HFF-Myc (cell line): ENCODE results near the gene DPF3.

Experiments
- DNase-seq: peaks from one replicate; pipeline ENCODE4 v3.0.0-alpha.2; 2011; ENCODE audit warnings: low read depth; ENCODE audit errors: extremely low read depth
- H3K4me3 ChIP-seq: replicated peaks from 2 replicates; pipeline ENCODE4 v1.5.1; 2011; ENCODE audit warnings: low read depth, mild to moderate bottlenecking, control low read depth, low read length
- TF ChIP-seq, protein P1 (sequence below): IDR thresholded peaks from 2 replicates; pipeline ENCODE4 v1.5.1; 2012; ENCODE audit warnings: mild to moderate bottlenecking, low read depth, low read length, control low read depth; ENCODE audit errors: missing control alignments

DPF3 gene

DNA sequence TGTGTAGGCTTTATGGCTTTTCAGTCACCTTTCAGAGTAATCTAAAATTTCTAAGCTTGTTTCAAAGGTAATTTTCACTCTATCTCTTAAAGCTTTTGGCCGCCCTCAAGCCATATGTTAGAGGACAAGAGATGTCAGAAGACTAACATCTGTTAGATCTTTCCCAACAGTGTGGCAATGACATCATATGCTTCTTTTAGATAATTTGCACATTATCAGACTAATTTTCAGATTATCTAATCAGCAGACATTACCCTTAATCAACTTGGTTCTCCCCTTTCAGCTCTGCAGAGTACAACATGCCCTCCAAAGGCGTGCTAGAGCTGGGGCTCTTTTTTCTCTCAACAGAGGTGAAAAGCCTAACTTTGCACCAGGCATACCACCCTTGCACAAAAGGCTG, 207.1 kb downstream of the DPF3 start:
- TF ChIP-seq, protein P1, sequence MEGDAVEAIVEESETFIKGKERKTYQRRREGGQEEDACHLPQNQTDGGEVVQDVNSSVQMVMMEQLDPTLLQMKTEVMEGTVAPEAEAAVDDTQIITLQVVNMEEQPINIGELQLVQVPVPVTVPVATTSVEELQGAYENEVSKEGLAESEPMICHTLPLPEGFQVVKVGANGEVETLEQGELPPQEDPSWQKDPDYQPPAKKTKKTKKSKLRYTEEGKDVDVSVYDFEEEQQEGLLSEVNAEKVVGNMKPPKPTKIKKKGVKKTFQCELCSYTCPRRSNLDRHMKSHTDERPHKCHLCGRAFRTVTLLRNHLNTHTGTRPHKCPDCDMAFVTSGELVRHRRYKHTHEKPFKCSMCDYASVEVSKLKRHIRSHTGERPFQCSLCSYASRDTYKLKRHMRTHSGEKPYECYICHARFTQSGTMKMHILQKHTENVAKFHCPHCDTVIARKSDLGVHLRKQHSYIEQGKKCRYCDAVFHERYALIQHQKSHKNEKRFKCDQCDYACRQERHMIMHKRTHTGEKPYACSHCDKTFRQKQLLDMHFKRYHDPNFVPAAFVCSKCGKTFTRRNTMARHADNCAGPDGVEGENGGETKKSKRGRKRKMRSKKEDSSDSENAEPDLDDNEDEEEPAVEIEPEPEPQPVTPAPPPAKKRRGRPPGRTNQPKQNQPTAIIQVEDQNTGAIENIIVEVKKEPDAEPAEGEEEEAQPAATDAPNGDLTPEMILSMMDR, result no peak
- no peak for DNase-seq
- H3K4me3 ChIP-seq, result no peak overlapping the region

DNA sequence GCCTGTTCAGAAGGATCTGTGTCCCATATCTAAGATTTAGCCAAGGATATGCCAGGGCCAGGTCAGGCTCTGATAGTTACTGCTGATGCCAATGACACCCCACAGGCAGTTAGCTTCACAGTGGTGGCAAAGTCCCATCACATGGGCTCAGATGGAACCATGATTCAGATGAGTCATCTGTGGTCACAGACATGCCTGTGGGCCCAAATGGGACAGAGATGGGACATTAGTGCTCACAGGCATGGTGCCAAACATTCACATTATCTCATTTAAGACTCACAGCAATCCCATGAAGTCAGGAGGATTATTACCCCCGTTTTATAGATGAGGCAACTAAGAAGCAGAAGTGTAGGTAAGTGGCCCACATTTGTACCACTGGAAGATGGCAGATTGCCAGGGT, 207.8 kb downstream of the DPF3 start:
- no peak overlapping the region for H3K4me3 ChIP-seq
- TF ChIP-seq, protein P1, result no peak
- DNase-seq, result no peak

DNA sequence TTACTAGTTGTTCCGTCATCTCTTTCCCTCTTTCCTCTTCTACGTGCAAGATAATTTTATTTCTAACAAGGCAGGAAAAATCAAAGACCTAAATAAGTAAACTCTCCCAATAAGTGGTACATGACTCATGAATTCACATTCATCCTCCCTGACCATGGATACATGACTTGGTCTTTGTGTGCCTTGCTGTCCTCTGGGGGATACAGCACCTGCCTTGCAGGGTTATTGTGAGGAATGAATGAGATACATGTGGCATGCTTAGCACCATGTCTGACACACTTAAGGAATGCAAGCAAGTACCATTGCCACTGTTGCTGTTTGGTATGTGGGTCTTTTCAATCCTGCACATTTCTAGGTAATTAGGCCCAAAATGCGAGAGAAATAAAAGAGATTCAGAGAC, 208.4 kb downstream of the DPF3 start:
- no peak for DNase-seq
- H3K4me3 ChIP-seq, result no peak overlapping the region
- TF ChIP-seq, protein P1, result no peak

DNA sequence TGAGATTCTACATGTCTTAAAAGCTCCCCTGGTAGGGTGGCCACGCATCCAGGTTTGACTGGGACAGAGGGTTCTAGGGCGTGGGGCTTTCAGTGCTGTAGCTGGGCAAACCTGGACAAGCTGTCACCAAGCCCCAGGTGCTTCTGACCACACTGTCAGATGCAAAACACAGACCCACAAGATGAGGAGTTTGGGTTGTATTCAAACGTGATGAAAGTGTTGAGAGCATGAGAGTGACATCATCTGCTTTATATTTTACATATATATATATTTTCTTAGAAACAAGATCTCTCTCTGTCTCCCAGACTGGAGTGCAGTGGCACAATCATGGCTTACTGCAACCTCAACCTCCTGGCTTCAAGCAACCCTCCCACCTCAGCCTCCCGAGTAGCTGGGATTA, 210.1 kb downstream of the DPF3 start:
- no peak overlapping the region for H3K4me3 ChIP-seq
- DNase-seq, result no peak
- TF ChIP-seq, protein P1, result no peak

DNA sequence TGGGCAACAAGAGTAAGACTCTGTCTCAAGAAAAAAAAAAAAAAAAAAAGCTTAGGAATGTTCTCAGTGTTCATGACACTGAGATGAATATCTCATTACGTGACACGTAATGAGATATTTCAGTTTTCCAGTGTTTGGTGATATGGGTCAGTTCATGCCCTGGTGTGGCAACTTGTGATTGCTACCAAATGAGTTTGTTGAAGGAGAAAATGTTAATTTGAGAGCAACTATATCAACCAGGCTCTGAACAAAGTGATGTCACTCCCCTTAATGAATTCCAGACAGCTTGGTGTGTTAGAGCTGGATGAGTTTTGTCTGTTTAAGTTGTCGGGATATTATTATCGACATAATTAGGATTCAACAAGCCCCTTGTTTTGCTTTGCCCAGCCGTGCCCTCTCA, 211.7 kb downstream of the DPF3 start:
- H3K4me3 ChIP-seq, result no peak overlapping the region
- DNase-seq, result peak; percentile 33
- TF ChIP-seq, protein P1, result no peak

DNA sequence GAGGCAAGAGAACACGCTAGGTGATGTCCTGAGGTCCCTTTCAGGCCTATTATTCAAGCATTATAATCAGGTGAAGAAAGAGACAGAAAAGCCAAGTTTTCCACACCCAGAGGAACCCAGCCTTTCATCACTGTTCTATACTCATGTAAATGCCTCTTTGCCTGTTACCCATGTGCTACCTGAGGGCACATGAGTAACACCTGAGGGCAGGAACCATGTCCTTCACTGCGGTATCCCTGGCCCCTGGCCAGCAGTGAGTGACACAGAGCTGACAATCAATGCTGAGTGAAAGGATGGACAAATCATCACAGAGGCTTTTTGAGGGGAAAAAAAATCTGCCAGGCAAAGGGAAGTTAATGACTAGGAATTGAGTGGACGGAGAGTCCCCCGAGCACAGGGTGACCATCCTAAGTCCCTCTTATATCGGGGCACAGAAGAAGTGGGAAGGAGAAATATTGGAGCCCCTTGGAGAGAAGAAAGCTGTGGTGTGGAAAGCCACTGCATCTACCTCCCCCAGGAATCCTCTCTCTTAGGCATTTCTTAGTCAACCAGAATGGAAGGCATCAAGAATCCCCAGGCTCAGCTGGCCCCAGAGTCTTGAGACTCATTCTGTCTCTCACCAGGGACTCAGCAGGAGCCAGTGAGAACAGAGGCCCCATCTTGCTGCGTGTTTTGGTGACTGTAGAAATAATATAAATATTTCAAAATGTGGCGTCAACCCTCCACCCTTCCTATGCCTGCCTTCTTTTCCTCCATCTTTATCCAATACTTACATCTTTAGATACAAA, 212.9 kb downstream of the DPF3 start:
- no peak for DNase-seq
- TF ChIP-seq, protein P1, result no peak

More for the DNA sequence above, 212.9 kb downstream of the DPF3 start:
- H3K4me3 ChIP-seq, result no peak overlapping the region
